GM20431 (cell line): ENCODE data around the gene CYP24A1.

Experiments
- in situ Hi-C: fragments of 300-500 bp; cut with MseI, MboI; formaldehyde crosslinking; loops from one replicate; pipeline ENCODE4 v1.15.0; 2020; ENCODE audit warnings: low sequenced_read_pairs; ENCODE audit not compliant: unreplicated experiment

The CYP24A1 gene

DNA sequence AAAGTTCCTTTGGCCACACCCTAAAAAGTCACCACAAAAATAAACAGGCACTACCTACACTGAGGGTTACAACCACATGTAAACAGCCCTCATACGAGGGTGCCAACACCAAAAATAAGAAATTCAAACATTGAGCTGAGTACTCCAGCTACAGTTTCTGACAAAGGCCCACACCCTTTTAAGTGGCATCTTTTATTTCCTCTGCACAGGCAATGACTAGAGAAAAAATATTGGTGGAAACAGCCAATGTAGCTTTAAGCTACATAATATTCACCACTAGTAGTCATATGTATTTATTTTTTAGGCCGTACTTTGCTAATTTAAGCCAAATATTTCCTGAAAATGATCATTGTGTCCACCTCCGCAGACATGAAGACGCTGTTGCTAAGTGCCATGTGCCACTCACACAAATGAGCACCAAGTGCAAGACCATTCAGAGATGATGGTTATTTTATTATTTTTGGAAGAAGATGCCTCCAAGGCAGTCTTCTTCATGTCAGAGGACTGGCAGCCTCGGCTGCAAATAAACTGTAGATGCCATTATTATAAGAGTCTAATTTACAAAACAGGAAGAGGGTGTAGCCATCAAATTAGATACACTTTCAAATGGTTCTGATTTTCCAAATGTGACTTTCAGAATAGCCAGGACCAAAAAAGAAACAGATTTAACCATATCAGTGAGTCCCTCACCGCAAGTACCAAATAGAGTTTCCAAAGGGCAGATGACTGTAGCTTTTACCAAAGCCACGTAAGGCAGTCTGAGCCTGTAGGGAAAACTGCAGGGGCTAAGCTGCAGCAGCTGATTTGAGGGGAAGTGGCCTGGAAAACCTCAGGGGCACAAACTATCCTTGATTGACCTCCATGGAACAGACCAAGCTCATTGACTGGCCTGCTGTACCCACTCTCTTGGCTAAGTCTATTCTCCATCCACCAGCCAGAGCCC, 13.4 kb downstream of the CYP24A1 start:
- in situ Hi-C loops, result no loop called here

DNA sequence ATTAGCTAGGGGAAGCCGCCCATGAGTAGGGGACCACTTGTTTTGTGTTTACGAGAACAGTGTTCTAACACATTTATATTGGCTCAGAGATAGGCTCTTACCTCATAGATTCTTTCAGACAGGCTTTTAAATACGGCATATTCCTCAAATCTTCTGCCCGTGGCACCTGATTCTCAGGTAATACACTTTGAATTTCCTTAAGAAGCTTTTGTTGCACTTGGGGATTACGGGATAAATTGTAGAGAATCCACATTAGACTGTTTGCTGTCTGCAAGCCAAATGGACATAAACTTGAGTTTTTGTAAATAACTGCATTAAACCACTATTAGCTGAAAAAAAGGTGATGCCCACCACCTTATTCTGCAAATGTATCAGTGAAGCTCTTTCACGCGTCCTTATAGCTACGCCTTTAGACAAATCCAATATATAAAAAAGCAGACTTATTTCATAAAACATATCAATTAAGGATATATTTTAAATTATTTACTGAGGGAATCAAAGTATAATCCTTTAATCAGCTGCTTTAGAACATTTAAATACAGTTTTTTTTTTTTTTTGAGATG, 14.8 kb downstream of the CYP24A1 start:
- in situ Hi-C loops, result no loop called here

DNA sequence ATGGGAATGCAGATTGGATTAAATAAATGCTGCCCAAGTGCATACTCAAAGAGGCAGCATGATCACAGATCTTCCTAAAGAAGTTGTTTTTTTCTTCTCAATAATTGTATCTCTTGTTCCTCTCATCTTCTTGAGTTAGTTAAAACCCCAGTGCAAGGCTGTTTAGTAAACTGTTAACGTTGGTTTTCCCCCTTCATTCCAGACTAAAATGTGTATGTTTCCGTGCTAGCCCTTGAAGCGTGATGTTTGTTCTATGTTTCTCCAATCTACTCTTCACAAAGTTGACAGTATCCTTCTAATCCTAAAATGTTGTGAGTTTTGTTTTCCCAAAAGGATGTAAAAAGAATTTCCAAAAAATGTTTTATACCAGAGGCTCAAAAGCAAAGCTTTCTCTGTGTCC, 15.6 kb downstream of the CYP24A1 start:
- in situ Hi-C loops, result no loop called here

DNA sequence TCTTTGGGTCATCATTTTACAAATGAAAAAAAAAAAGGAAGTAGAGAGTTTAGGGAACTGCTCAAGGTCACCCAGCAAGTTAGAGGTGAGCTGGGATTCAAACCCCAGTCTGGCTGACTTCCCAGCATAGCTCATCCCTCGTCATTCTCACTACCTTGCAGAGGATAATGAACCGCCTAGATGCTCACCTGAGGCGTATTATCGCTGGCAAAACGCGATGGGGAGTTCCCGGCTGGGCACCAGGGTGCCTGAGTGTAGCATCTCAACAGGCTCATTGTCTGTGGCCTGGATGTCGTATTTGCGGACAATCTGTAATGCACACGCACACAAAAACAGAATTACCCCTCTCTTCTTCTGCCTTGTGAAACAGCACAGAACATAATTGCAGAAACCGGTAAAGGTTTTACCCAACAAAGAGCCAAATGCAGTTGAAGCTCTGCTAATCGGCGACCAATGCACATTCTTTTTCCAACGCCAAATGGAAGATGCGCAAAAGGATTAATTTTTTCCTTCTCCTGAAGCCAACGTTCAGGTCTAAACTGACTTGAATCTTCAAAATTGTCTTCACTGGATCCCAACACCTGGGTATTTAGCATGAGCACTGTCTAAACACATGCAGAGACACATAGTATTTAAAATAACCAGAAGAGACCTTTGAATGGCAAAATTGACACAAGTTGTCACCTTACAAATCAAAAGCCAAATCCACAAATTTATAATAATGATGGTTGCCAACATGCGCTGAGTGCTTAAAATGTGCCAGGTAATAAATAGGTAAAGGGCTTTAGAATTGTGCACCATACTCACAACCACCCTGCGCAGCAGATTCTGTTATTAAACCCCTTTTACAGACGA, 16.6 kb downstream of the CYP24A1 start:
- in situ Hi-C loops, result no loop called here

DNA sequence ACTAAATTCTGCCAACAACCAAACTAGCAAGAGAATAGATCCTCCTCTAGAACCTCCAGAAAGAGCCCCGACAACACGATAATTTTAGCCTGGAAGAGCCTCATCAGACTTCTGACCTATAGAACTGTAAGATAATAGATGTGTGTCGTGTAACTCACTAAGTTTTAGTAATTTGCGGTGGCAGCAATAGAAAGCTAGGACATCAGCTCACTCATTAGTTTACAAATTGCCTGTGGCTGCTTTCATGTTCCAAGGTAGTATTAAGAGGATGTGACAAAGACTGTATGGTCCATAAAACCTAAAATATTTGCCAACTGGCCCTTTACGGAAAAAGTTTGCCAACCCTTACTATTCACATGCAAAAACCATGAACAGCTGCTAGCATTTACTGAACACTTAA, 17.3 kb downstream of the CYP24A1 start:
- in situ Hi-C loops, result no loop called here

DNA sequence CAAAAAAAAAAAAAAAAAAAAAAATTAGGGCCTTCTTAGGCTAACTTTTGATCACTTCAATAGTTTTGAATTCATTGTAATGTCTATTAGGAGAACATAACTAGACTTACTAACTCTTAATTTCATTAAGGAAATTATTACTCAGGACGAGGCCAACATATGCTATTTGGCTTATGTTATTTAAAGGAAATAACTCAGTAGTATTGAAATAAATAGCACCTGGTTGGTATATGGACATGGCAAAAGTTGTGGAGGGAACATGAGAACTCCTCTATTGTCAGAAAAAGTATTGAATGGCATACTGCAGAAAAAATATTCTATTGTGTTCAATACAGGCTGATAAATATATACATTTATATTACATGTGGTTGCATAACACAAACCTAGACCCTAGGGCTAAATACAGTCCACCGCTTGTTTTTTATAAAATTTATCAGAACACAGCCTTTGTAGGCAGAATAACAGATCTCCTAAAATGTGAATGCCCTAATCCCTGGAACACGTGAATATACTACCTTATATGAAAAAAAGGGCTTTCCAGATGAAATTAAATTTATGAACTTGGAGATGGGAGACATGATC, 18.0 kb downstream of the CYP24A1 start:
- in situ Hi-C loops, result no loop called here

DNA sequence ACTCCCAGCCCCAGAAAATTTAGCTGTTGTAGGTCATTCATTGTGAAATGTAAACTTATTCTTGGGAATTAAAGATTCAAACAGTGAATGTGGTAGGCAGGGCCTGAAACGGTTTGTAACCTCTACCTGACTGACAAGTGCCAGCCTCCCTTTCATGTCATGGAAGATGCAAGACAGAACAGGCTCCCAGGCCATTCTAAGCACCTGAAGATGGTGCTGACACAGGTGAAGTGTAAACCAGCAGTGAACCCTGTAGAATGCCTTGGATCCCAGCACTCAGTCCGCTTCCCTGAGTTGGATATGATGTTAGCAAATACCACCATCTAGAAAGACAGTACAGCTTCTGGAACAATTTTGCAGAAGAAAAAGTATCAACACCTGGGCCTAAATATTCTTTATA, 19.3 kb downstream of the CYP24A1 start:
- in situ Hi-C loops, result no loop called here

DNA sequence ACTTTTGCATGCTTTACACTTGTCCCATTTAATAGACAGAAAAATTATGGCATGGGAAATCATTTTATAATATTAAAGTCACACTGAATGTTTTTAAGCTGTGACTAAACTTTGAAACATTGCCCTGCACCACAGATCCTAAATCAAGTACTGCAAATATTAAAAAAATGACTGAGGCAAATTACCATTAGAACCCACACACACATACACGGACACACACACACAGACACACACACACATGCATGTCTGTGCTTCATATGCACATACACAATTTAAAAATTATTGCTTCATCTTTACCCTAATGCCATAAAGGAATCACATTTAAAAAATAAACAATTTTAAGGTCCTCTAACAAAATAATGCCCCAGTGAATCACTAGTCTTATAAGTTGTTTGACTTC, 19.9 kb downstream of the CYP24A1 start:
- in situ Hi-C loops, result no loop called here

DNA sequence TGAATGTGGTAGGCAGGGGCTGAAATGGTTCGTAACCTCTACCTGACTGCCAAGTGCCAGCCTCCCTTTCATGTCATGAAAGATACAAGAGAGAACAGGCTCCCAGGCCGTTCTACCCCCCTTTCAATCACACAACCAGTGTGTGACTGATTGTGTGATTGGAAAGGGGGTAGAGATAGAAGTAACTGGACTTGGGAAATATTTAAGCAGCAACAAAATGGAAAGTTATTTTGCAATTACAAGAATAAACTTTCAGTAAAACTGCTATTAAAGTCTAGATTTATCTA, 20.8 kb downstream of the CYP24A1 start:
- in situ Hi-C loops, result no loop called here

DNA sequence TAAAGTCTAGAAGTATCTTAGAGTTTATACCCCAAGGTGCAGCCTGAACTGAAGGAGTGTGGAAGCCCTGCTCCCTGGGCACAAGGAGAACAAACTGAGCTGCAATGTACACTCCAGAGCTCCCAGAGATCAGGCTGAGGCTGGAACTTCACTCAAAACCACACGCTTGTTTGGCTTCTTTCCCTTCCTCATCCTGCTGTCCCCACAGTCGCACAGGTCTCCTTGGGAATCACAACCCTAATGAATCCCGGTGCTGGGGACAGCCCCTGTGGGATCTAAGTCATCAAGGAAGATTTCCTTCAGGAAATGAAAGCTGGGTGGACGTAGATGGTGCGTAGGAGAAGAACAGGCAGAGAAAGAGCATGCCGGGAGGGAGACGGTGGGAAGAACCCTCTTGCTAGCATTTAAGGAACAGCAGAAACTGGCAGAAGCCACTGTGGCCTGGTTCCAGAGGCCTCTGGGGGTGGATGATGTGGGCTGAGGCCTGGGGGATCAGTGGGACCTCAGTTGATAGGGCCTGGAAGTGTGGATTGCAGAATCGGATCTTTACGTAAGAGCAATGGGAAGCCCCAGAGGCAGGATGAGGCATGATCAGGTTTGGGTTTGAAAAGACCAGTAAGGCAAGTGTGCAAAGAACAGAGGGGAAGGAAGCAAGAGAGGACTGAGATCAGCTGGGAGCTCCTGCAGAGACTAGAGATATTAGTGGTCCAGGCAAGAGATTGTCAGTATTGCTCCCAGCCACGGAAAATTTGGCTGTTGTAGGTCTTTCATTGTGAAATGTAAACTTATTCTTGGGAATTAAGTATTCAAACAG, 21.4 kb downstream of the CYP24A1 start:
- in situ Hi-C loops, result no loop called here

DNA sequence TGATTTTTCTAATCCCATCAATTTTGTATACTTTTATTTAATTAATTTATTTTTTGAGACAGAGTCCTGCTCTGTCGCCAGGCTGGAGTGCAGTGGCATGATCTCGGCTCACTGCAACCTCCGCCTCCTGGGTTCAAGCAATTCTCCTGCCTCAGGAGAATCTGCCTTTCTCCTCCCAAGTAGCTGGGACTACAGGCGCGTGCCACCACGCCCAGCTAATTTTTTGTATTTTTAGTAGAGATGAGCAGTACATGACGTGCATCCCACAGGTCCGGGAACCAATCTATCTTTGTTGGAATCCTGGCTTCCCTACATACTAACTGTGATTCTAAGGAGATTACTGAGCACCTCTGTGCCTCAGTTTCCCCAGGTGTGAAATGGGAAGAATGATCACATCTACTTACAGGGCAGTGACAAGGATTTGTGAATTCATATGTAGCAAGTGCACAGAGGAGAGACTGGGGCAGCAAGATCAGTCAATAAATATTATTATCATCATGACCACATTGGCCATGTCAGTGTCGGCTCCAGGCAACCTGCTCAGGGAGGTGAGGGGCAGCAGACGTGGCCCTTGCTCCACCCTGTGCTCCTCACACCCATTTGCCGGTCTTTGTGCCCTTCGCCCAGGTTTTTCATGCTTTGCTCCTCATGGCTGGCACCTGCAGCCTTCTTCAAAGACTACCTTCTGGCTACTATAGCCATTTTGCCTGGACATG, 22.1 kb downstream of the CYP24A1 start:
- in situ Hi-C loops, result no loop called here

DNA sequence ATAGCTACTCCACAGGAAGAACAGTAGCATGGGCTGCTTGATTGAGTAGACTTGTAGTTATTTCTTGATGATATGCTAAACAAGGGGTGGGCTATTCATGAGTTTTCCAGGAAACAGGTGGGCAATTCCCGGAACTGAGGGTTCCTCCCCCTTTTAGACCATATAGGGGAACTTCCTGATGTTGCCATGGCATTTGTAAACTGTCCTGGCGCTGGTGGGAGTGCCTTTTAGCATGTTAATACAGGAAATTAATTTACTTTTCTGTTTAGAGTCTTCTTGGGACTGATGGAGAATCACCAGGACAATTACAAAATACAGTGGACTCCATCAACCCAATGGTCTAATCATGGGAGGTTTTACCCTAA, 22.7 kb downstream of the CYP24A1 start:
- in situ Hi-C loops, result no loop called here

DNA sequence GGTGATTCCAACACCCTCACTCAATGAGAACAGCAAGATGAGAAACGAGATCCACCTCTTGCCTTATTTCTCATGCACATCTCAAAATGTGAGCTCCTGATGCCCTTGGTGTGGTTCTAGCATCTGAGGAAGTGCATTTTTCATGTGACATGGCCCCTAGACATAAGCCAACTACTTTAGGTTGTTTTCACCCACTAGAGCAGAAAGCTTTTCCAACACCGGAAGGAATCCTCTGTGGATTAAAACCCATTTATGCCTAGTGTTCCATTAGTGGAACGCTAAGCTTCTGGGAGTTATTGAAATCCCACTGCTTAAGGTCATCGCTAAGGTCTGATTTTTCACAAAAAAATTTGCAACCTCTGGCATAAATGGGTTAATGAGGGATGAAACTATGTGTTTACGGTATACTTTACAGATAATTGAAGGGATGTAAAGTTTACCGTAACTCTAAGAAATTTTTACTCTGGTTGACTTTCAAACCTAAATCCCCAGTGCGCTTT, 24.0 kb downstream of the CYP24A1 start:
- in situ Hi-C loops, result no loop called here

DNA sequence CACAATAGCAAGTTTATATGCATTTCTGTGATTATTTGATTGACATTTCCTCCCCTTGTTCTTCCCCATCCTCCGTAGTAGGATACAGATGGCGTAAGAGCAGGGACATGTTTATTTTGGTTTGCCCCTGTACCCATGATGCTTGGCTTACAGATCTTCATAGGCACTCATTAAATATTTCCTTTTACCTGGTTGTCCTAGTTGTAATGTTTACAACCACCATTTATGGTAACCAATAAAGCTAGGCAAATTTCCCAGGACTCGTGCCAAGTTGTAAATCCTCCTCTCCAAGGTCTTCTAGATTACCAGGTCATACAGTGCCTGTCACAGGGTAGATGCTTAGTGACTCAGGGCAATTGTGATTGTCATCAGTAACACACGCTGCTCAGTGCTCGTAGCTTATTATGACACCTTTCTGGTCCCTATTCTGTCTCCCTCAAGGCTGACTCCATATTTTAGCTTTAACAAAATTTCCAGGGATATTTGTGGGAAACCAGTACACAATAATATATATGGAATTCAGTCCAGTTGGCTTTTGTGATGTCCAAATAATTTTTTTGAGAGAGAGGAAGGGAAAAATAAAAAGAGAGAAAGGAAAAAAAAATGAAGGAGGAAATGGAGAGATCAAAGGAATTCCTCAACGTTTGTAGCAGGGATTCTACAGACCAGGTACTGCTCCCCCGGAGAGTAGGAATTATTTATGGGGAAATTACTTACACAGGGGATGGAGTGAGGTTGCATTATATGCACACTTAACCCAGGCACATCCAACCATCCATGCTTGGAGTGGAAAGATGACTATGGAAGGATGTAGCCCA, 24.6 kb downstream of the CYP24A1 start:
- in situ Hi-C loops, result no loop called here

DNA sequence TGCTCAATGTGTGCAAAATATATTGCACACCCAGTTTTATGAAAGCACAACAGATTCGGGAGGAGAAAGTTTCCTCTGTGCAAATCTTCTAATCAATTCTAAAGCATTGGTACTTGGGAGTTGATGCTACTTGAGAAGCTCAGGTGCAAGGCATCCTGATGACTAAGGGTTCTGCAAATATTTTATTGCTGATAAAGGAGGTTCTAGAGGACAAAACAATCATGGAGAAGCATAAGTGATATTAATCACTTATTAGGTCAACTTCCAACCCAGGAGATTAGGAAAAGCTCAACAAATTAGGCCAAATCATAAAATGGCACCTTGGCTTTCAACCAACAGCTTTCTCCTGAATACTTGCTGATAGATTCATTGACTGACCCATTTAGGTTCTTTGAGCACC, 27.1 kb downstream of the CYP24A1 start:
- in situ Hi-C loops, result no loop called here

DNA sequence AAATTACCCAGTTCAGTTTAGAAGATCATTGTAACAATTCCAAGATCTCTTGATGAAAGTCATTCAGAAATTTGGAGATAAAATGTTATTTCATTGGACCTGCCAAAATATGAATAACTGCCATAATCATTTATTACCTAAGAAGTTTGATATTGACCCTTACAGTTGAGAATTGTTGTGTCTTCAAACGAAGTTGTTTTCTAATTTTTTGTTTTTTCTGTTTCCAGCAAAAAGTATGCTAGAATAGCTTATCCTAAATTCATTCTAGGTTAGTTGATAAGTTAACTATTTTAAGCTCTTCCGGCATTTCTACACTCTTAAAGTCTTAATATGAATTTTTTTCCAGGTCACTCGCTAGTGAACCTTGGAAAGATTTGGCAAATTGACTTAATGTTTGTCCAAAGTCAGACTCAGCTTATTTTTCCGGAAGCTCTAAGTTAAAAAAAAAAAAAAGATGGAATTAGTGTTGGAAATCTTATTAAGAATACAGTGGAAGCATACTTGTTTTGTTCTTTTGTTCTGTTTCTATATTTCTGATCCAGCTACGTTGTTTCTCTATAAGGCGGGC, 28.9 kb downstream of the CYP24A1 start:
- in situ Hi-C loops, result no loop called here

DNA sequence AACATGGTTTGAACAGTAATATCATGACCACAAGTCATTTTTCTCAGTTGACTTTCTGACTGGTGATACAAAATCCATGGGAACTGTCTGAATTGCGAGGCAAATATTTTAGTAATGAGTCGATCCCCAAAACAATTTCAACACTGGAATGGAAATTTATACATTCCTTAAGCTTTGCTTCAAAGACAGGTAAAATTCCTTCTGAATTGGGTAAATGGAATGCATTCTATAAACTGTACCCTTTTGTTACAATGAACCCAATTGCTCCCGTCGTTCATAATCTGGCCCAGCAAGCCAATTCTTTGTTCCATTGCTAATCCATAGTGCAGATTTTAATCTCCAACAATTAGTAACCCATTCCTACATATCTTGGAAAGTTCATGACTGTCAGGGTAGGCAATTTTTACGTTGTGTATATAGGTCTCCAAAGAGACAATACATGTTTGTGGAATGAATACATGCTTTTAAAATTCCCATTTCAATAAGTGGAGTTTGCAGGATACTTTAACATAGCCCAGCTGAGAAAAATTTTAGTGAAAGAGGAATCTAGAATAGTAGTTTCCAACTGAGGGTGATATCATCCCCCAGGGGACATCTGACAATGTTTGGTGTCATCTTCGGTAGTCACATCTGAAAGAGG, 32.7 kb downstream of the CYP24A1 start:
- in situ Hi-C loops, result no loop called here

DNA sequence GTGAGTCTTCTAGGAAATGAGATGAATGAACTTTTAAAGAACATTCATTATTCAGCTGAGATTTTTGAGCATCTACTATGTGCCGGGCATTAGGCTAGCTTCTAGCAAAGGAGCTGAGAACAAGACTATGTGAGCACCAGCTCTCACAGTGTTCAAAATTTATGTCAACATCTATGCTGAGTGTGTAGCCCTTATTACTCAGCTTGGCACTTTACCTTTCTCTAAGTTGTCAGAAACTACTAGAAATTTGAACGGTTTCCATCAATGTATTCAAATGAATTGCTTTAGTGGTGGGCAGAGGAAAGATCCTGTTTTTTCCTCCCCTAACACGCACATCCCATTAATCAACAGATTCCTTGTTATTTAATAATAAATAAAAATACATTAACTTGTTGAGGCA, 33.3 kb downstream of the CYP24A1 start:
- in situ Hi-C loops, result no loop called here
